ENCODE measurements around the gene MINDY1. TPM values are rescaled to one million over a fixed set of nuclear protein-coding genes. Genes with fewer than 3 reads are reported as not detected.

MINDY1 gene
- total and polyA plus RNA-seq, 9 of the 15 experiments (the other 6 are each of a cell fraction or from before 2014, with no cell fraction given): 0.49 to 11.0 (median 6.0) TPM

- no peak for TF ChIP-seq CHAMP1 (IDR thresholded peaks at IDR 0.05)
- 0 out of 2 replicates have a peak, but pooled peaks have one; percentile 28 for TF ChIP-seq DIDO1 (tag; IDR thresholded peaks at IDR 0.05; ENCODE audit: low read depth)
- no peak for TF ChIP-seq EGR1 (conservative IDR thresholded peaks at IDR 0.05)
- no peak for TF ChIP-seq SRSF9 (IDR thresholded peaks at IDR 0.05; ENCODE audit: borderline replicate concordance, low read depth, low read length)
- no peak for TF ChIP-seq ZNF436 (CRISPR knock-in tag; IDR thresholded peaks at IDR 0.05)
- TF ChIP-seq PCBP2 (IDR thresholded peaks at IDR 0.05; ENCODE audit: low read depth, low read length, poor library complexity, severe bottlenecking): no peak
- no peak for TF ChIP-seq ZKSCAN3 (CRISPR knock-in tag; IDR thresholded peaks at IDR 0.05)
- TF ChIP-seq ZNF444 (CRISPR knock-in tag; IDR thresholded peaks at IDR 0.05): no peak
- TF ChIP-seq SAFB2 (IDR thresholded peaks at IDR 0.05; ENCODE audit: borderline replicate concordance, low read depth, low read length, severe bottlenecking): no peak
- TF ChIP-seq ZNF282 (CRISPR knock-in tag; IDR thresholded peaks at IDR 0.05): no peak
- TF ChIP-seq, protein P1, sequence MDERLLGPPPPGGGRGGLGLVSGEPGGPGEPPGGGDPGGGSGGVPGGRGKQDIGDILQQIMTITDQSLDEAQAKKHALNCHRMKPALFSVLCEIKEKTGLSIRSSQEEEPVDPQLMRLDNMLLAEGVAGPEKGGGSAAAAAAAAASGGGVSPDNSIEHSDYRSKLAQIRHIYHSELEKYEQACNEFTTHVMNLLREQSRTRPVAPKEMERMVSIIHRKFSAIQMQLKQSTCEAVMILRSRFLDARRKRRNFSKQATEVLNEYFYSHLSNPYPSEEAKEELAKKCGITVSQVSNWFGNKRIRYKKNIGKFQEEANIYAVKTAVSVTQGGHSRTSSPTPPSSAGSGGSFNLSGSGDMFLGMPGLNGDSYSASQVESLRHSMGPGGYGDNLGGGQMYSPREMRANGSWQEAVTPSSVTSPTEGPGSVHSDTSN (CRISPR knock-in tag; IDR thresholded peaks at IDR 0.05; ENCODE audit: low read depth): no peak
- TF ChIP-seq, protein P1 (tag; conservative IDR thresholded peaks at IDR 0.05; ENCODE audit: low read depth): no peak; the same call in 1 of the 2 replicates
- no peak for TF ChIP-seq ZNF830 (CRISPR knock-in tag; IDR thresholded peaks at IDR 0.05)
- no peak for TF ChIP-seq ZFP36 (IDR thresholded peaks at IDR 0.05; ENCODE audit: low read depth, low read length, partially characterized antibody)
- TF ChIP-seq ATF7 (IDR thresholded peaks at IDR 0.05): no peak
- TF ChIP-seq MXI1 (IDR thresholded peaks at IDR 0.05; ENCODE audit: low read depth, low read length): no peak
- TF ChIP-seq NRF1 (conservative IDR thresholded peaks at IDR 0.05 in 1 of 2, IDR thresholded peaks at IDR 0.05 in 1 of 2): no peak
- no peak for TF ChIP-seq MCM2 (IDR thresholded peaks at IDR 0.05; ENCODE audit: low read depth)
- TF ChIP-seq ZSCAN32 (CRISPR knock-in tag; IDR thresholded peaks at IDR 0.05): no peak
- TF ChIP-seq ZNF121 (CRISPR knock-in tag; conservative IDR thresholded peaks at IDR 0.05): no peak
- TF ChIP-seq, protein P2, sequence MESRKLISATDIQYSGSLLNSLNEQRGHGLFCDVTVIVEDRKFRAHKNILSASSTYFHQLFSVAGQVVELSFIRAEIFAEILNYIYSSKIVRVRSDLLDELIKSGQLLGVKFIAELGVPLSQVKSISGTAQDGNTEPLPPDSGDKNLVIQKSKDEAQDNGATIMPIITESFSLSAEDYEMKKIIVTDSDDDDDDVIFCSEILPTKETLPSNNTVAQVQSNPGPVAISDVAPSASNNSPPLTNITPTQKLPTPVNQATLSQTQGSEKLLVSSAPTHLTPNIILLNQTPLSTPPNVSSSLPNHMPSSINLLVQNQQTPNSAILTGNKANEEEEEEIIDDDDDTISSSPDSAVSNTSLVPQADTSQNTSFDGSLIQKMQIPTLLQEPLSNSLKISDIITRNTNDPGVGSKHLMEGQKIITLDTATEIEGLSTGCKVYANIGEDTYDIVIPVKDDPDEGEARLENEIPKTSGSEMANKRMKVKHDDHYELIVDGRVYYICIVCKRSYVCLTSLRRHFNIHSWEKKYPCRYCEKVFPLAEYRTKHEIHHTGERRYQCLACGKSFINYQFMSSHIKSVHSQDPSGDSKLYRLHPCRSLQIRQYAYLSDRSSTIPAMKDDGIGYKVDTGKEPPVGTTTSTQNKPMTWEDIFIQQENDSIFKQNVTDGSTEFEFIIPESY (CRISPR knock-in tag; IDR thresholded peaks at IDR 0.05): no peak
- no peak for TF ChIP-seq POLR2G (IDR thresholded peaks at IDR 0.05; ENCODE audit: low read depth, low read length)
- 0 out of 2 replicates have a peak, but pooled peaks have one; percentile 34 for TF ChIP-seq TEAD2 (tag; IDR thresholded peaks at IDR 0.05)
- peak; percentile 25 for TF ChIP-seq BRD9 (IDR thresholded peaks at IDR 0.05; ENCODE audit: low read depth, partially characterized antibody)
Observed at GRCh38 chr1:151007853-151008243, 1.1 kb upstream of the MINDY1 start (continued).

Measured in K562 (cell line).